ENCODE results near the gene USP32. TPM values are rescaled to one million over a fixed set of nuclear protein-coding genes. Genes with fewer than 3 reads are reported as not detected.
"Not testable (repeated sequence)": the region's sequence is repeated elsewhere in the genome, so short reads cannot be mapped to it uniquely, and the experiment has no call there.

USP32 gene
- total RNA-seq, 1 donor from 2014 or later, result 30.9 TPM

DNA sequence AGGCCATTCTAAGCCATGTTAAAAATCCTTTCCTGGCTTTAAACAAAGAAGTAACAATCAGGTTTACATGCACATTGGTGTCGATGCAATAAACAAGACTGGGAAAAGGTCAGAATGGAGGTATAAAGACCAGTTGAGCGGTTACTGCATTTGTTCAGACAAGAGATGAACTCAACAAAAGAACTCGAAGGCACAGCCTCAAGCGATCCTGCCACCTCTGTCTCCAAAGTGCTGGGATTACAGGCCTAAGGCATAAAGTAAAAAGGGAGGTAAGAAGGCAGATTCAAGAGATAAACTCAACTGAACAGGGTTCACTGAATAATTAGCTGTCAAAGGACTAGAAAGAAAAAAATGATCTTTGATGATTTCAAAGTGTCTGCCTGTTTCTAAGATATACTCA, 39.4 kb downstream of the USP32 start:
- ATAC-seq (ENCODE audit: poor library complexity) (no peak), DNase-seq (no peak)
- intact Hi-C loops (cut with DNase I), result no loop called here

DNA sequence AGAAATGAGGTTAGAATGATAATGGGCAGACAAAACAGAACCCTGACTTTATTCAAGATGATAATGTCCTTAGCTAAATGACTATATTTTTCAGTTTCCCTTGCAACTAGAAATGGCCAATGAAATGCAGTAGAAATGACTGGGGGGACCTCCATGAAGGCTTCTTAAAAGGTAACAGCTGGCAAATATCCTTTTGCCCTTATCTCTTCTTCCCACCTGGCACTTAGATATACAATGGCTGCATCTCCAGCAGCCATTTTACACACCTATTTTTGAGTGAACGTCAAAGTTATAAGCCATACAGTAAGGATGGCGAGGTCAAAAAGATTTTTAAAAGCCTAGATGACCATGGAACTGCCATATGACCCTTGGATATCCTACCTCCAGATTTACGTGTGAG, 39.9 kb downstream of the USP32 start:
- intact Hi-C loops (cut with DNase I), result no loop called here
- DNase-seq, result no peak
- no peak for ATAC-seq (ENCODE audit: poor library complexity)

DNA sequence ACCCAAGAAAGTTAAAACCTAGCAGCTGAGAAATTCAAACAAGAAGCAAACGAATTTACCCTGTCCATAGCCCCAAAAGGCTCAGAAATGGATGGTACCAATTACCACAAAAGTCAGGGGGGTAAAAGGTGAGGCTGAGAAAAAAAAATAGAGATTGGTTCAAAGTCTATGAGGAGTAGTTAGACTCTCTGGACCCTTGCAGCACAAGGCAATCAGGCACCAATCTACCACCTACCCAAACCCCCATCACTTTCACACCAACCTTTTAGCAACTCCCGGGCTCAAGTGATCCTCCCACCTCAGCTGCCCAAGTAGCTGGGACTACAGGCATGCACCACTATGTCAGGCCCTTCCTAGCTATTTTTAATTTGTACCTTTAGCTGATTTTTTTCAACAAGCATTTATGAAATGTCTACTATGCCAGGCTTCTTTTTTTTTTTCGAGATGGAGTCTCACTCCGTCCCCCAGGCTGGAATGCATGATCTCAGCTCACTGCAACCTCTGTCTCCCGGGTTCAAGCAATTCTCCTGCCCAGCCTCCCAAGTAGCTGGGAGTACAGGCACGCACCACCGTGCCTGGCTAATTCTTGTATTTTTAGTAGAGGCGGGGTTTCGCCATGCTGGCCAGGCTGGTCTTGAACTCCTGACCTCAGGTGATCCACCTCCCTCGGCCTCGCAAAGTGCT, 40.8 kb downstream of the USP32 start:
- DNase-seq, result no peak
- ATAC-seq (ENCODE audit: poor library complexity), result no peak
- intact Hi-C loops (cut with DNase I), result no loop called here

DNA sequence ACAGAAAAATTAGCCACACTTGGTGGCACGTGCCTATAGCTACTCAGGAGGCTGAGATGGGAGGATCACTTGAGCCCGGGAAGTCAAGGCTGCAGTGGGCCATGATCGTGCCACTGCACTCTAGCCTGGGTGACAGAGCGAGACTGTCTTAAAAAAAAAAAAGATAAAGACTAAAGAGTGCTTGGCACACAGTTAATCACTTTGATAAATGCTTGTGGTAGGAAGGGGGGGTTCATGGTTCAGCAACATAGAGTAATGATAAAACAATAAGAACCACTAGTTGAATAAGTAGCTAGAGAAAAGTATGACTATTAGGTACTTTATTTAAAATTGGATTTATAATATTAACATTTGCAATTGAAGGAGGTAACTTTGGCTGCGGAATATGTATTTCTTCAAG, 43.3 kb downstream of the USP32 start:
- no peak for ATAC-seq (ENCODE audit: poor library complexity)
- intact Hi-C loops (cut with DNase I), result no loop called here
- DNase-seq, result no peak

DNA sequence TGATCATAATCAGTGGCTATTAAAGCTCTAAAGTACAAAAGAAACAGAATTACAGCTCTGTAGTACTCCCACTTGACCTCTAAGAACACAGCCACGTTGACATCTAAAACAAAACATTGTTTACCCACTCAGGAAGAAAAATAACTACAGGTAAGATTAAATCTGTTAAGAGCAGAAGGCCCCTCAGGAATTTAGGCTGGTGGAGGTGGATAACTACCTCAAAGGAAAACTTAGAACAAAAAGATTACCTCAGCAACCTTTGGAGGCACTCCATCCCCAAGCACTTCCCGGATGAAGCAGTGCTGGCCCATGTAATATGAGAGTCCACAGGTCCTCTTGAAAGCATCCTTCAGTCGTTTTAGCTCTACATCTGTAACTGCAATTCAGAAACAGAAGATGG, 46.7 kb downstream of the USP32 start:
- intact Hi-C loops (cut with DNase I), result no loop called here
- no peak for ATAC-seq (ENCODE audit: poor library complexity)
- DNase-seq, result no peak

DNA sequence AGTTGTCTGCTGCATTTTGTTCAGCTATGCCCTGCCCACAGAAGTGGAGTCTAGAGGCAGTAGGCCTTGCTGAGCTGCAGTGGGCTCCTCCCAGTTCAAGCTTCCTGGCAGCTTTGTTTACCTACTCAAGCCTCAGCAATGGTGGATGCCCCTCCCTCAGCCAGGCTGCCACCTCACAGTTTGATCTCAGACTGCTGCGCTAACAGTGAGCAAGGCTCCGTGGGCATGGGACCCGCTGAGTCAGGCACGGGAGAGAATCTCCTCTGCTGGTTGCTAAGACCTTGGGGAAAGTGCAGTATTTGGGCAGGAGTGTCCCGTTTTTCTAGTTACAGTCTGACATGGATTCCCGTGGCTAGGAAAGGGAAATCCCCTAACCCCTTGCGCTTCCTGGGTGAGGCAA, 49.4 kb downstream of the USP32 start:
- DNase-seq; intact Hi-C loops (cut with DNase I); ATAC-seq (ENCODE audit: poor library complexity): not testable (repeated sequence)

DNA sequence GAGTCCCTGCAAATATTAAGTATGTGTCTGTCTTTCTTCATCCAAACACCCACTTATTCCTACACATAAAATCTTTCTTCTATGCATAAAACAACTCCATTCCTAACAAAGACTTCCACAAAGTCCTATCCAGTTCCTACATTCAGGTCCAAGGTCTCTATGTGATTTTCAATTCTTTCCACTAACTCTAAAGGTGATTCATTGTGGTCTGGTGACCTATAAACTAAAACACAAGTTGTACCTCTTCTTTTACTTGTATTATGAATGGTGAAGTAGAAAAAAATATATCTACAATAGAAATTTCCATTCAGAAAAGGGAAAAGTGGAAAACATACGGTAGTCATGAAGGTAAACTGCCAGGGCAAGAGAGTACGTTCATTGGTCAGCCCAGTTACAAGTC, 56.6 kb downstream of the USP32 start:
- no peak for ATAC-seq (ENCODE audit: poor library complexity)
- intact Hi-C loops (cut with DNase I), result no loop called here
- DNase-seq, result no peak

DNA sequence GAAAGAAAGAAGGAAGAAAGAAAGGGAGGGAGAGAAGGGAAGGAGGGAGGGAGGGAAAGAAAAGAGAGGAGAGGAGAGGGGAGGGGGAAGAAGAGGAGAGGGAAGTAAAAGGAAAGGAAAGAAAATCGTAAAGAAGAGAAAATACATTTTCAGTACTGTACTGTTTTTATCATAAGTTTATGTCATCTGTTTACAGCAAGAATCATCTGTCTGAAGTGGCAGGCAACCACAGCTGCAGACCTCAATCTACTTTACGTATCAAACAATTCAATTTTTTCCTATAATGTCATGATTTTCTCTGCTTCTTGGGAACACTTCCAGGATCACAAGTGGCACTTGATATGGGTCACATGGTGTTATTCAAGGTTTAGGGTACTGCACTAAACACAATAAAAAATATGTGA, 58.3 kb downstream of the USP32 start:
- ATAC-seq (ENCODE audit: poor library complexity), result no peak
- no peak for DNase-seq
- intact Hi-C loops (cut with DNase I), result no loop called here

DNA sequence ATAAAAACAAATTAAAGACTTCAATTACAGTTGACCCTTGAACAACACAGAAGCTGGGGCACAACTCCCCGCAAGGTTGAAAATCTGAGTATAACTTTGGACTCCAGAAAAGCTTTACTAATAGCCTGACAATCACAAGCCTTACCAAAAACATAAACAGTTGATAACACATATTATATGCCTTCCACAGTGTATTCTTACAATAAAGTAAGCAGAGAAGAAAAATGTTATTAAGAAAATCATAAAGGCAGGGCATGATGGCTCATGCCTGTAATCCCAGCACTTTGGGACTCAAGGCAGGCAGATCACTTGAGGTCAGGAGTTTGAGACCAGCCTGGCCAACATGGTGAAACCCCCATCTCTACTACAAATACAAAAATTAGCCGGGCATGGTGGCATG, 58.9 kb downstream of the USP32 start:
- ATAC-seq (ENCODE audit: poor library complexity); intact Hi-C loops (cut with DNase I); DNase-seq: not testable (repeated sequence)

DNA sequence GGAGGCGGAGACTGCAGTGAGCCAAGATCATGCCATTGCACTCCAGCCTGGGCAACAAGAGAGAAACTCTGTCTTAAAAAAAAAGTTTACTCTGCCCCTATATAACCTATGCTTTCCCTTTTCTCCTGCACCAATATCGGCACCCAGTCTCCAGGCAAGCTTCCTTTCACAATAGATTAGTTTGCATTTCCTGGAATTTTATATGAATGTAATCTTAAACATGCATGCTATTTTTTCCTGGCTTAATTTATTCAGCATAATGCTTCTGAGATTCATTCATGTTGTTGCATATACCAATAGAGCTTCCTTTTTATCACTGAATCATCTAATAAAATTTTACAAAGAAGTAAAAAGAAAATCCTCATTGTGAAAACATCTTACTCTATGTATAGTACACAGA, 59.4 kb downstream of the USP32 start:
- no peak for DNase-seq
- ATAC-seq (ENCODE audit: poor library complexity), result no peak
- intact Hi-C loops (cut with DNase I), result no loop called here

DNA sequence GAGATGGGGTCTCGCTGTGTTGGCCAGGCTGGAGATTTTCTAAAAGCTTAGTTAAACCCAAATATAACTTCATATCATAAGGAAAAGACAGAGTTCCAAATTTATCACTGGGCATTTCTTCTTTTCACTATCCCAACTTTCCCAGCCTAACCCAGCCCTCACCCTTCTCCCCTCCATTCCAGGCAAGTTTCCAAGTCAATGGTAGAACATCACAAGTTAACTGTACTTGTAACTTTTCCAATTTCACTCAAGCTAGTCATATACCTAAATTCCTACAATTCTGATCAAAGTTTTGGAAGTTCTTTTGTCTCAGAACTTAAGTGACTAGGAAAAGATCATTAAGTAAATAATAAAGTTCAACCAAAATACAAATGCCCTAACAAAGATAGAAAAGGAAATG, 61.2 kb downstream of the USP32 start:
- no peak for ATAC-seq (ENCODE audit: poor library complexity)
- intact Hi-C loops (cut with DNase I), result no loop called here
- no peak for DNase-seq

DNA sequence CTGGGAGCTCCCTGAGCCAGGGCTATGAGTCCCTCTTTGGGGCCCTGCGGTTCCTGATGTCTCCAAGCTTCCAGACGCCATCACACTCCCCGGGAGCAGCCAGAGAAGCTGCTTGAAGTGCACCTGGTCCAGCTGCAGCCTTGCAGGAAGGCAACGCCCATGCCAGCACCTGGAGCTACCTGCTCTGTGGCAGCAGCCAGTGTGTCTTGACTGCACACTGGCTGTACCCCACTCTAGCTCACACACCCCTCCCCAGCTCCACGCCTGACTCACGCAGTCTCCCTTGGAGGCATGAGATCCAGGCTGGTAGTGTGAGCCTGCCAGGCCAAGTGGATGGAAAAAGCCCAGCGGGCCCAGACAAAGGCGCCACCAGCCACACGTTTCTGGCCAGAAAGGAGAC, 63.3 kb downstream of the USP32 start:
- intact Hi-C loops (cut with DNase I), result no loop called here
- no peak for ATAC-seq (ENCODE audit: poor library complexity)

DNA sequence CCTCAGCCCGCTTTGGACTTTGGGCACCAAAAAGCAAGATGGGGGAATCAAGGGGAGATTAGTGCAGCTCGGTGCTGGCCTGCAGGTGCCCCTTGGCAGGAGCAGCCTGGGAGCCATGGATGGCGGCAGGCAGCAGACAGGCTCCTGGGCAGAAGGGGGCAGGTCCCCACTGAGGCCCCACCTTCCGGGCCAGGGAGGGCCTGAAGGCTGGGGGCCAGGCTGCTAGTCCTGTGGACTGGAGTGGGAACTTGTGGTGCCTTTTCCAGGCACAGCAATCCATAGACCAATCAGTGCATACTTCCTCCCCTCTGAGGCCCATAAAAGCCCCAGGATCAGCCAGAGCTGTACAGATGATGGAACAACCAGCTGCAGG, 64.0 kb downstream of the USP32 start:
- ATAC-seq (ENCODE audit: poor library complexity), result no peak
- DNase-seq, result no peak
- intact Hi-C loops (cut with DNase I), result no loop called here

More for the DNA sequence above, 63.3 kb downstream of the USP32 start:
- DNase-seq, result no peak

DNA sequence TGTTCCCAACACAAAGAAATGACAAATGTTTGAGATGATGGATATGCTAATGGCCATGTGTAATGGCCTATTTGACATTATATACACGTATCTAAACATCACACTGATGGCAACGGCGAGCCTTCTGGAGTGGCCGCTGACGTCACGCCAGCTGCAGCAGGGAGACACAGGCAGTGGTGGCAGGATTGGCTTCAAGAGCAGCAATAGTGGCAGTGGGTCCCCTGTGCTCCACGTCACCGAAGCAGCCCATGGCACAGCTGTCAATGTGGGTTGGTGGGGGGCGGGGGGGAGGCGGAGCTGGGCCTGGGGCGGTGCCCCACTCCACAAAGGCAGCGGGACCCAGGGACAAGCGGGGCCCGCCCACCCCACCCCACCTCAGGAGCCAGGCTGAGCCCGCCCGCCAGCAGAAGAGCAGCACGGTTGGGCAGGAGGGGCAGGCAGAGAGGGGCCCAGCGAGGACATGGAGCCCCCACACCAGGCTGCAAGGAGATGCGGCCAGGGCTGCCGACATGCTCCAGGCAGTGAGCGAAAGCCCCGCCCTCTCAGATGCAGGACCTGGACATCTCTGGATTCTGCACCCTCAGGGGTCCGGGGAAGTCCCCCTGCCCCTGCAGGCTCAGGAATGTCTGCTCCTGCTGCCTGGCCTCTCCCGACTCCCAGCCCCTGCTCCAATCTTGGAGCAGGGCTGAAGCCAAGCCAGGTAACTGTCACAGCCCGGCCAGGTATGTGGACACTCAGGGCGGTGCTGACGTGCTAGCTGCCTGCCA, 64.6 kb downstream of the USP32 start:
- intact Hi-C loops (cut with DNase I), result no loop called here
- ATAC-seq (ENCODE audit: poor library complexity) (no peak), DNase-seq (no peak)

DNA sequence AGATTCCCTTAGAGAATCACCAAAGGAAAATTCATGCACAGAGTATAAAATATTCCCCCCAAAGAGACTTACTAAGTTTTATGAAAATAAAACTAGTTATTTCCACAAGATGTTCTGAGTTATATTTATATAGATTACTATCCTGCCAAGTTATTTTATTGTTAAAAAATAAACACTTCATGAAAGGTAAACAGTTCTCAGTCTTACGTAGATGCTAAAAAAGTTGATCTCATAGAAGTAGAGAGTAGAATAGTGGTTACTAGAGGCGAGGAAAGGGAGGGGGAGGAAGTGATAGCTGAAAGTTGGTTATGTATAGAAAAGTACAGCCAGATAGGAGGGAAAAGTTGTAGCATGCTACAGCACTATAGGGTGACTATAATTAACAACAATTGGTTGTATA, 65.2 kb downstream of the USP32 start:
- ATAC-seq (ENCODE audit: poor library complexity) (no peak), DNase-seq (no peak)
- intact Hi-C loops (cut with DNase I), result no loop called here

DNA sequence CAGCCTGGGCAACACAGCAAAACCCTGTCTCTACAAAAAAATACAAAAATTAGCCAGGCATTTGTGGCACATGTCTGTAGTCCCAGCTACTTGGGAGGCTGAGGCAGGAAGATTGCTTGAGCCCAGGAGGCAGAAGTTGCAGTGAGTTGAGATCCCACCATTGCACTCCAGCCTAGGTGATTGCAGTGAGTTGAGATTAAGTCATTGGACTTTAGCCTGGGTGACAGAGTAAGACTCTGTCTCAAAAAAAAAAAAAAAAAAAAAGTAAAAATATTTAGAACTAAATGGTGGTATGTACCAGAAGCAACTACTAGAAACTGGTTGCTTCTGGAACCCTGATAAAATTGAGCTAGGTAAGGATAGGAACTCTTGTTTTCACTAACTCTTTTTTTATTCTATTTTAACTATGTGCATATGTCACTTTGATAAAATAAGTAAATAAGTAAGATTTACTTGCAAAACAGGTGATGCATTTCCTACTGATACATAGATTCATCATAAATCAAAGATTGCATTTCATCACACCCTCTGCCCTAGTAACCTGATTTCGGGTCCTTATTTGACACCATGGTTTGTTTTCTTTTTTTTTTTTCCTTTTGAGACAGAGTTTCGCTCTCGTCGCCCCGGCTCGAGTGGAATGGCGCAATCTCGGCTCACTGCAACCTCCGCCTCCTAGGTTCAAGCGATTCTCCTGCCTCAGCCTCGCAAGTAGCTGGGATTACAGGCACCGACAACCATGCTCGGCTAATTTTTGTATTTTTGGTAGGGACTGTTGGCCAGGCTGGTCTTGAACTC, 66.0 kb downstream of the USP32 start:
- intact Hi-C loops (cut with DNase I), result no loop called here
- ATAC-seq (ENCODE audit: poor library complexity) (no peak), DNase-seq (no peak)

DNA sequence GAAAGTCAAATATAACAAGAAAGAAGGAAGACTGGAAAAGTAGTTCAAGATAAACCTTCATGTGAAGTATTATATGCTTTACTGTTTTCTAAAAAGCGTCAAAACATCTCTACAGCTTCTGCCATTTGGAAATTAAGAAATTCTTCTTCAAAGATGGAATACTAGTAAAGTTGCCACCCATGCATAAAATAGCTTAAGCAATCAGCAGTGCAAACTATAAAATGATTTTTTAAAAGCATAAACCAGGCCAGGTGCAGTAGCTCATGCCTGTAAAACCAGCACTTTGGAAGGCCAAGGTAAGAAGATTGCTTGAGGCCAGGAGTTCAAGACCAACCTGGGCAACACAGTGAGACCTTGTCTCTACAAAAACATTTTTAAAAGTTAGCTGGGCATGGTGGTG, 68.2 kb downstream of the USP32 start:
- DNase-seq (no peak), ATAC-seq (ENCODE audit: poor library complexity) (no peak)
- intact Hi-C loops (cut with DNase I), result no loop called here

DNA sequence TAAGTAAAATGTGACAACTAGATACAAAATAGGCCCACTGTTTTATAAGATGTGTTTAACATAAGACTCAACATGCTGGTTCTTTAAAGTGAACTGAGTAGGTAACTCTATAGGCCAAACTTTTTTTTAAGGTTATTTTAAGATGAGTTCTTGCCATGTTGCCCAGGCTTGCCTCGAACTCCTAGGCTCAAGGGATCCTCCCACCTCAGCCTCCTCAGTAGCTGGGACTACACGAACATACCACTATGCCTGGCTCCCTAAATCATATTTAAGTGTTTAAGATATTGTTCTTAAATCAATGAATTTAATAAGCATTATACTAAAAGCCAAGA, 69.9 kb downstream of the USP32 start:
- DNase-seq, result no peak
- intact Hi-C loops (cut with DNase I), result no loop called here
- no peak for ATAC-seq (ENCODE audit: poor library complexity)

DNA sequence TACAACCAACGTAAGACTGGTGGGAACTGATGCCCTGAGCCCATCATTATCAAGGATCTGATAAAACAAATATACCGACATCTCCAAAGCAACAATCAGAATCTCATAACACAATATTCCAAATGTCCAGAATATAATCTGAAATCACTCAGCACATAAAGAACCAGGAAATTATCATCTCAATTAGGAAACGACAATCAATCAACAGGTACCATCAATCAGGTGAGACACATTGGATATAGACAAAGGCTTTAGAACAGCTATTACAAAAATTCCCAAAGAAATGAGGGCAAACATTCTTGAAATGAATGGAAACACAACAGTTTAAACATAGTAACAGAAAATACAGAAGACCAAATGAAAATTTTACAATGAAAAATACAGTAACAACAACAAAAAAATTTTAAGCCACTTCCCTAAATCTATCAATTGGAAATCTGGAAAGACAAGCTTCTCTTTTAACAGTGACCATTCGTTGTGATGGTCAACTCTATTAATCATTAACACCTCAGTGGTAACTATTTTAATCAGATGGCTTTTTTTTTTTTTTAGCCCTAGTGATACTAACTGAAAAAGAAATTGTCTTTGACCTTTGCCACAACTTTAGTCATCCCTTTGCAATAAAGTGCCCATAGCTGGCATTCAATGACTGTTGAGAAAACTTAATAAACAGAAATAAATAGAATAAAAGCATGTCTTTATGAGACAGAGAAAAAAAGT, 70.4 kb downstream of the USP32 start:
- no peak for DNase-seq
- intact Hi-C loops (cut with DNase I), result no loop called here

More for the DNA sequence above, 70.4 kb downstream of the USP32 start:
- ATAC-seq (ENCODE audit: poor library complexity), result no peak

Data from Right ventricle myocardium superior (tissue), 1 donor.